Left ventricle myocardium inferior (tissue), 1 donor: Measurements from ENCODE around the gene PSEN1. TPM values are rescaled to one million over a fixed set of nuclear protein-coding genes. Genes with fewer than 3 reads are reported as not detected.

Experiments used
- DNase-seq: peaks from one replicate; pipeline ENCODE4 v3.0.0-alpha.2; 2020
- H3K27ac ChIP-seq: fragments of 200-600 bp; replicated peaks from 2 replicates; pipeline ENCODE4 v1.8.0; 2021
- H3K27me3 ChIP-seq: fragments of 200-600 bp; 2 replicates; pipeline ENCODE4 v1.8.0; 2021; ENCODE audit warnings: low read depth
- H3K36me3 ChIP-seq: fragments of 200-600 bp; 2 replicates; pipeline ENCODE4 v1.8.0; 2021
- H3K4me1 ChIP-seq: fragments of 200-600 bp; 2 replicates; pipeline ENCODE4 v1.8.0; 2021
- H3K4me3 ChIP-seq: fragments of 200-600 bp; 2 replicates; pipeline ENCODE4 v1.8.0; 2021; ENCODE audit warnings: mild to moderate bottlenecking, moderate library complexity
- H3K9me3 ChIP-seq: fragments of 200-600 bp; replicated peaks from 2 replicates; pipeline ENCODE4 v1.8.0; 2021
- intact Hi-C: fragments of 100-400 bp; cut with micrococcal nuclease; formaldehyde crosslinking; loops from one replicate; pipeline ENCODE4 v1.11.0; 2022
- total RNA-seq: library from RNA; stranded (reverse); fragmentation: NEBNext Ultra II Directional; extraction: Animal tissue kit (Norgen Biotek cat#: 25700); gene quantifications from one replicate; pipeline ENCODE4 v1.2.1, GENCODE V29; 2021
- TF ChIP-seq, protein P1 (sequence below): fragments of 200-600 bp; IDR thresholded peaks from 2 replicates; pipeline ENCODE4 v1.8.0; 2021; ENCODE audit warnings: antibody characterized with exemption, mild to moderate bottlenecking, borderline replicate concordance
- donor health status: DM: no; HTN: yes; CAD: no; lungs with severe emphysema.

The PSEN1 gene
- total RNA-seq, 1 donor from 2014 or later = 25.2 TPM

DNA sequence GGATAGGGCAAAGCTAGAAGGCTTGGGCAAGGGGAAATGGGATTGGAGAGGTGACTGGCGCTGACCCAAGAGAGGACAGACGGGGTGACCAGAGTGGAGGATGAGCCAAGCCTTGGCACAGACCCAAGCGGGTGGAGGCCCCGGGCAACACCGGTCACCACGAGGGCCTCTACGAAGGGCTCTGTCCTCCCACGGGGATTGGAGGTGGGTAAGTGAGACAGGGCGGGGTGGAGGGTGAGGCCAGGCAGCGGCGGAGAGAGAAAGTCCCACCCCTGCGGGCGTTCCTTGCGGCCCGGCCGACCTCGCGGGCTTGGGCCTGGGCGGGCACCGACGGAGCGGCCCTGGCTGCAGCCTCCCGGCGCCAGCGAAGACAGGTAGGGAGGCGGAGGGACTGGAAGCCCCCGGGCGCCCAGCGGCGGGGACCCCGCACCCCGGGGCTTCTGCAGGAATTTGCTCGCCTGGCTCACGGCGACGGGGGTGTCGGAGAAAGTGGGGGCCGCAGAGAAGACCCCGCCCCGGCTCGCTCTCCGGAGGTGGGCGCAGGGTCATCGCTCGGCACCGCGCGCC is 101.0 kb downstream of the PSEN1 start, which contains the start of gene PAPLN:
Gene PAPLN, plus strand, starts transcription at position 288 of the 567 bp plus-strand sequence. CDS start 2,273 bp downstream, outside the sequence.
- TF ChIP-seq, protein P1, sequence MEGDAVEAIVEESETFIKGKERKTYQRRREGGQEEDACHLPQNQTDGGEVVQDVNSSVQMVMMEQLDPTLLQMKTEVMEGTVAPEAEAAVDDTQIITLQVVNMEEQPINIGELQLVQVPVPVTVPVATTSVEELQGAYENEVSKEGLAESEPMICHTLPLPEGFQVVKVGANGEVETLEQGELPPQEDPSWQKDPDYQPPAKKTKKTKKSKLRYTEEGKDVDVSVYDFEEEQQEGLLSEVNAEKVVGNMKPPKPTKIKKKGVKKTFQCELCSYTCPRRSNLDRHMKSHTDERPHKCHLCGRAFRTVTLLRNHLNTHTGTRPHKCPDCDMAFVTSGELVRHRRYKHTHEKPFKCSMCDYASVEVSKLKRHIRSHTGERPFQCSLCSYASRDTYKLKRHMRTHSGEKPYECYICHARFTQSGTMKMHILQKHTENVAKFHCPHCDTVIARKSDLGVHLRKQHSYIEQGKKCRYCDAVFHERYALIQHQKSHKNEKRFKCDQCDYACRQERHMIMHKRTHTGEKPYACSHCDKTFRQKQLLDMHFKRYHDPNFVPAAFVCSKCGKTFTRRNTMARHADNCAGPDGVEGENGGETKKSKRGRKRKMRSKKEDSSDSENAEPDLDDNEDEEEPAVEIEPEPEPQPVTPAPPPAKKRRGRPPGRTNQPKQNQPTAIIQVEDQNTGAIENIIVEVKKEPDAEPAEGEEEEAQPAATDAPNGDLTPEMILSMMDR = no peak
- intact Hi-C loops = no loop called here
- no peak for DNase-seq
- H3K27ac ChIP-seq = no peak within 1 kb of the TSS
- H3K4me3 ChIP-seq = peak within 1 kb of the TSS; percentile 70
- peaks cover 89% of the 10 kb centered on the region for H3K27me3 ChIP-seq
- peaks cover 46% of the 10 kb centered on the region for H3K4me1 ChIP-seq
- H3K36me3 ChIP-seq = no peaks in the 10 kb centered on the region
- no peaks in the 10 kb centered on the region for H3K9me3 ChIP-seq

DNA sequence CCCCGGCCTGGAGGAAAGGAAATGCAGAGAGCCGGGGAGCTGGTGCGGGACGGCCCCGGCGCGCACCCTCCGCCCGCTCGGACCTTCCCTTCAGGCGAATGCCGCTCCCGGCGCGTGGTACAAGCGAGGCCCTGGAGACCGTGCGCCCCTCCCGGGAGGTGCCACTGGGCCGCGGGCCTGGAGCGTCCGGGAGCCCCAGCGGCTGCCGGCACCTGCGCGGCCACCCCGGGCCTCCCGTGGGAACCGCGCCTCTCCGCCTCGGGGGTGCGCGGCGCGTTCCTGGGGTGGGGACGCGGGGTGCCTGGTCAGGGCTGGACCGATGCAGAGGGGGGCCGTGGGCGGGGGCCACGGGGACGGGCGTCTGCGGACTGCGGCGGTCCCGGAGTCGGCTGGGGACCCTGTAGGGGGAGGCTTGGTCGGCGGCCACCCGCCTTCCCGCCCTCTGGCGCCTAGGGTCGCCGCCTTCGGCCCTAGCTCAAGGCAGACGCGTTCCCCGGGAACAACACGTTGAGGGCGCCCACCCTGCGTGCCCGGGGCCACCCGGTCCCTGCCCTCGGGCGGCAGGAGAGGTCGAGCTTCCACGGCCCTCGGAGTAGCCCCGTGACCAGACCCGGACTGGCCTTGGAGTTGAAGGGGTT is 101.6 kb downstream of the PSEN1 start:
- Histone ChIP-seq H3K27ac (no peak overlapping the region), H3K4me1 (peaks cover 43% of the 10 kb centered on the region), H3K4me3 (peak overlapping the region; percentile 70), H3K36me3 (no peaks in the 10 kb centered on the region), H3K27me3 (peaks cover 94% of the 10 kb centered on the region), H3K9me3 (no peaks in the 10 kb centered on the region)
- intact Hi-C loops = no loop called here
- no peak for DNase-seq
- TF ChIP-seq, protein P1 = no peak

DNA sequence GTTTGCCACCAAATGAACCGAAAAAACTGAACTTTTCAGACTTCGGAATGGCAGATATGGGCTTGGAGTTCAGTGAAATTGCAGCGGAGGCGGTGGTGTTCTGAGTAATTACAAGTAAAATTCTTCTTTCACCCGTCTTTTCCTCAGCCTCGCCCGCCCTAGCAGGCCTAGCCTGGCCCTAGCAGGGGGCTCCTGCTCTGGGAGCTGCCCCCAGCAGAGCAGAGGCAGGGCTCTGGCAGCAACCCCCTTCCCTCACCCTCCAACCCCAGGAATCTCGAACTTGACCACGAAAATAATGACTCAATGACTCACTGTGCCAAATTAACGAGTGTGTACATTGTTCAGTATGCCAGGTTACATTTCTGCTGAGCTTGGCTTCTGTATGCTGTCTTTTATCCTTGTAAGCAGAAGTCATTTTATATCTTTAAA is 102.1 kb downstream of the PSEN1 start:
- H3K27ac ChIP-seq = no peak overlapping the region
- H3K4me3 ChIP-seq = peak overlapping the region; percentile 70
- H3K4me1 ChIP-seq = peaks cover 43% of the 10 kb centered on the region
- intact Hi-C loops = no loop called here
- TF ChIP-seq, protein P1 = no peak
- peaks cover 94% of the 10 kb centered on the region for H3K27me3 ChIP-seq
- no peak for DNase-seq
- no peaks in the 10 kb centered on the region for H3K9me3 ChIP-seq
- H3K36me3 ChIP-seq = no peaks in the 10 kb centered on the region

DNA sequence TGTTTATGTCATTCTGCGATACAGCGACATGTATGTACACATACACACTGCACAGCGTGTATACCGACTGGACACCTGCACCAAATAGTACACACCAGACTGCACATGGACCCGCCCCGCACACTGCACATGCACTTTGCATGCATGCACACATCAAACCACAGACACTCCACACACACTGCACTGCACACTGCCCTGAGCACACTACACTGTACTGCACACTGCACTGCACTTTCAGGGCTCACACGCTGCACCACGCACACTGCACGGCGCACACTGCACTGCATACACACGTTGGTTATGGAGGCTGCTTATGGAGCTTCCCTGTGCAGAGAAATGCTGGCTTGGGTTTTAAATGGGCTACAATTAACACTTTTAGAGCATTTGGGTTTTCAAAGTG is 102.6 kb downstream of the PSEN1 start:
- Histone ChIP-seq H3K4me1 (peaks cover 43% of the 10 kb centered on the region), H3K9me3 (no peaks in the 10 kb centered on the region), H3K27me3 (peaks cover 94% of the 10 kb centered on the region), H3K4me3 (peak overlapping the region; percentile 70), H3K27ac (no peak overlapping the region), H3K36me3 (no peaks in the 10 kb centered on the region)
- TF ChIP-seq, protein P1 = no peak
- intact Hi-C loops = no loop called here
- no peak for DNase-seq

DNA sequence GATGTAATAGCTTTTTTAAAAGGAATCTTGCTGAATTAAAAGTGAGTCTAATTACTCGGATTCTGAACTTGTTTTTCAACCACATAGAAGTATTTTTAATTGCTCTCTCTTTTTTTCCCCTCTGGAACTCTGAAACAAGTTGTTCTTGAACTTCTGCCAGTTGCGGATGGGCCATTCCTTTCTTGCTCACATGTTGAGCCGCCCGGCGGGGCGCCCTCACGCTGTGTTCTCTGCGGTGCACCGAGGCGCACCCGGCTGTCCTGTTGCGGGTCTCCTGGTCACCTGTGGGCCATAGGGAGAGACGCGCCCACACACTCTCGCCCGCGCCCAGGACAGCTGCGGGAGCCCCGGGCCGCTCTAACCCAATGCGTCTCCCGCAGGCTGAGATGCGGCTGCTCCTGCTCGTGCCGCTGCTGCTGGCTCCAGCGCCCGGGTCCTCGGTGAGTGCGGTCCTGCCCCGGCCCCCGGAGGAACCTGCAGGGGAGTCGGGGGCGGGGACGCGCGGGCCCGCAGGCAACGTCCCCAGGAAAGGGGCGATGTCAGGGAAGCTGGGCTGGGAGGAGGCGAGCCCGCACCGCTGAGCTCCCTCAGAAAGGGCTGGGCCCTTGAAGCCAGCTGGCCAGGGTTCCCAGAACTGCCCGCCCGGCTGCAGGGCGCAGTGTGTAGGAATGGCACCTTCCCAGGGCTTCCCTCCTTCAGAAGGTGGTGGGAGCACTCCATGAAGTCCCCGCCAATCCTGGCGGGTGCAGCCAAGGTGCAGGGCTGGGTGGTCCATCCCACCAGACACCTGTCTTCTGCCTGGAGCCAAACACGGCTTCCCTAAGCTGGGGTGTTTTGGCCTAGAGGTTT is 103.3 kb downstream of the PSEN1 start:
- TF ChIP-seq, protein P1 = no peak
- Histone ChIP-seq H3K27me3 (peaks cover 96% of the 10 kb centered on the region), H3K4me3 (peak overlapping the region; percentile 70), H3K4me1 (peaks cover 43% of the 10 kb centered on the region), H3K27ac (no peak overlapping the region), H3K9me3 (no peaks in the 10 kb centered on the region), H3K36me3 (no peaks in the 10 kb centered on the region)
- intact Hi-C loops = no loop called here
- peak; percentile 51 for DNase-seq
